Ovary (tissue), 9 donors: Measurements from ENCODE around the gene NFYC. TPM values are rescaled to one million over a fixed set of nuclear protein-coding genes. Genes with fewer than 3 reads are reported as not detected.

ENCODE experiments used
- DNase-seq, 5 donors: peaks; one replicate each; pipeline ENCODE4 v3.0.0-alpha.2; 2019 to 2020
- H3K27ac ChIP-seq, 2 donors: fragments of 200-600 bp; one replicate each; pipeline versions ENCODE4 v1.5.1 to v1.8.0; 2019 to 2022
- H3K27me3 ChIP-seq: fragments of 200-600 bp; one replicate; pipeline ENCODE4 v1.8.0; 2022
- H3K36me3 ChIP-seq: fragments of 200-600 bp; sonication (generic); one replicate; pipeline ENCODE4 v1.5.1; 2019
- H3K4me1 ChIP-seq: one replicate; pipeline ENCODE4 v1.8.1; 2013; ENCODE audit warnings: mild to moderate bottlenecking, moderate library complexity; ENCODE audit not compliant: insufficient read depth
- H3K4me3 ChIP-seq: fragments of 200-600 bp; sonication (generic); one replicate; pipeline ENCODE4 v1.5.1; 2017
- H3K9me3 ChIP-seq, 2 donors: fragments of 200-600 bp in 1 of 2; sonication (generic) in 1 of 2; one replicate each; pipeline versions ENCODE4 v1.5.1 to v1.8.1; 2013 to 2019; ENCODE audit warnings: mild to moderate bottlenecking in 1 of 2, moderate library complexity in 1 of 2
- EP300 ChIP-seq: sonication (generic); formaldehyde crosslinking; IDR thresholded peaks from one replicate; pipeline ENCODE4 v1.6.1; 2017; ENCODE audit warnings: antibody characterized with exemption
- POLR2A ChIP-seq: fragments of 450-650 bp; IDR thresholded peaks from one replicate; pipeline ENCODE4 v1.6.1; 2017; ENCODE audit warnings: antibody characterized with exemption, mild to moderate bottlenecking, moderate library complexity
- WGBS, 3 donors: extraction: QIAGEN DNeasy Blood & Tissue Kit in 1 of 3; methylation state at CpG; one replicate each; pipeline versions ENCODE4 v1.1.5 to v1.1.7; 2013 to 2017; 5-methylcytosine and 5-hydroxymethylcytosine counted together
- intact Hi-C, 4 donors: fragments of 100-400 bp; cut with DNase I; formaldehyde crosslinking; loops; one replicate each; pipeline versions ENCODE4 v1.11.0 to v1.15.1; 2022 to 2023
- polyA plus RNA-seq, 2 donors: library from polyadenylated mRNA; stranded (reverse); fragments of 200-250 nt in 1 of 2; fragments of 350-450 nt in 1 of 2; fragmentation: Illumina TruSeq in 1 of 2; extraction: RNeasy Lipid Tissue Mini Kit (QIAGEN cat#74804) in 1 of 2; gene quantifications; one replicate each; pipeline ENCODE4 v1.2.3, GENCODE V29; 2013 to 2014
- total RNA-seq, 7 donors: library from RNA; depleted of rRNA in 2 of 7; stranded (reverse); fragments of >200 nt in 2 of 7; fragmentation: NEBNext Ultra II Directional in 3 of 7; extraction: Animal tissue kit (Norgen Biotek cat#: 25700) in 3 of 7; gene quantifications; one replicate each; pipeline versions ENCODE4 v1.1.0 to v1.2.4, GENCODE V29; 2016 to 2023
- TF ChIP-seq, protein P1 (sequence below), 3 donors: fragments of 450-650 bp in 2 of 3; fragments of 200-600 bp in 1 of 3; IDR thresholded peaks; one replicate each; pipeline versions ENCODE4 v1.5.1 to v1.8.0; 2016 to 2022; ENCODE audit warnings: antibody characterized with exemption in 3 of 3, mild to moderate bottlenecking in 1 of 3
- donor health status: DM: no; HTN: no; CAD: no; lungs with moderate emphysema.
- donor health status: DM: no; HTN: no; CAD: no.
- donor health status: Bipolar disorder and iron deficiency.
- donor health status: DM: yes; HTN: yes; CAD: no.
- donor health status: DM: no; HTN: no; CAD: no.
- donor health status: DM: yes; HTN: yes; CAD: no.

Gene NFYC
- total and polyA plus RNA-seq, 9 donors: 28.8 to 90.9 (median 45.1) TPM

DNA sequence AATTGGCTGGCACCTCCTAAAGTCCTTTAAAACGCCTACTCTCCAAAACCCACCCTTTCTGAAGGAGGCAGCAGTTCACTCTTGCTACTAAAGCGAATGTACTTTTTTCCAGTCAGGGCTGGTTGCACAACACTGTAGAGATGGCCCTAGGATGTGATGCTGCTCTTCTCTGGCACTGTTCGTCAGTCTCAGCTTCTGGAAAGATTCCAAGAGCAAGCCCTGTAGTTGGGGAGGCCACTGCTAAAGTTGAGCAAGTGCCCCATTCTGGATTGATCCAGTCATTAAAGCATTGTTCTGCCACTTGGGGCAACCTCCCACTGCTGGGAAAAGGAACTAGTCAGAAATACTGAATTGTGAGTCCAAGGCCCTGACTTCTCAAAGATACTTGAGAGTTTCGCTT, 63.6 kb downstream of the NFYC start:
- intact Hi-C loops: no loop called here
- DNase-seq: no peak
- H3K4me1 ChIP-seq: no peaks in the 10 kb centered on the region
- H3K27ac ChIP-seq: no peak overlapping the region
- TF ChIP-seq POLR2A (no peak), EP300 (no peak)
- TF ChIP-seq, protein P1, sequence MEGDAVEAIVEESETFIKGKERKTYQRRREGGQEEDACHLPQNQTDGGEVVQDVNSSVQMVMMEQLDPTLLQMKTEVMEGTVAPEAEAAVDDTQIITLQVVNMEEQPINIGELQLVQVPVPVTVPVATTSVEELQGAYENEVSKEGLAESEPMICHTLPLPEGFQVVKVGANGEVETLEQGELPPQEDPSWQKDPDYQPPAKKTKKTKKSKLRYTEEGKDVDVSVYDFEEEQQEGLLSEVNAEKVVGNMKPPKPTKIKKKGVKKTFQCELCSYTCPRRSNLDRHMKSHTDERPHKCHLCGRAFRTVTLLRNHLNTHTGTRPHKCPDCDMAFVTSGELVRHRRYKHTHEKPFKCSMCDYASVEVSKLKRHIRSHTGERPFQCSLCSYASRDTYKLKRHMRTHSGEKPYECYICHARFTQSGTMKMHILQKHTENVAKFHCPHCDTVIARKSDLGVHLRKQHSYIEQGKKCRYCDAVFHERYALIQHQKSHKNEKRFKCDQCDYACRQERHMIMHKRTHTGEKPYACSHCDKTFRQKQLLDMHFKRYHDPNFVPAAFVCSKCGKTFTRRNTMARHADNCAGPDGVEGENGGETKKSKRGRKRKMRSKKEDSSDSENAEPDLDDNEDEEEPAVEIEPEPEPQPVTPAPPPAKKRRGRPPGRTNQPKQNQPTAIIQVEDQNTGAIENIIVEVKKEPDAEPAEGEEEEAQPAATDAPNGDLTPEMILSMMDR (IDR thresholded peaks at IDR 0.05): no peak
- no peaks in the 10 kb centered on the region for H3K36me3 ChIP-seq
- H3K27me3 ChIP-seq: no peaks in the 10 kb centered on the region
- H3K9me3 ChIP-seq: no peaks in the 10 kb centered on the region
- 79 to 90% (median 89%) methylated on average over 4 of the region's 4 CpGs for WGBS, 3 donors
- no peak overlapping the region for H3K4me3 ChIP-seq

DNA sequence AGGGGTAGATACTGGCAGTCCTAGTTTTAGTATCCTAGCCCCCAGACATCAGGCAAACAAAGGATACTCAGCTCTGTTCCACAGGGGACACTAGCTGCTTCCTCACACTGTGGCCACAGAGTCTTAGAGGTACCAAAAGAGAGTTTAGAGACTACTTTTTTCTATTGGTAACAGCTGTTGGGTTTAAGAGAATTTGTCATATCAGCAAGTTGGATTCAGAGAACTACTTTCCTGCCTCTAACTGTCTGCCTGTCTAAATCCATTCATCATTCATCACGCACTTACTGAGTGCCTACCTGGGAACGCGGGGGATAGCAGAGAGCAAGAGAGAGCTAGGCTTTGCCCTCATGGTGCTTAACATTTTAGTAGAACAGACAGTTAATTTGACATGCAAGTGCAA, 65.0 kb downstream of the NFYC start:
- Histone ChIP-seq H3K36me3 (no peaks in the 10 kb centered on the region), H3K9me3 (no peaks in the 10 kb centered on the region), H3K4me1 (no peaks in the 10 kb centered on the region), H3K4me3 (no peak overlapping the region), H3K27me3 (no peaks in the 10 kb centered on the region), H3K27ac (no peak overlapping the region)
- DNase-seq: no peak
- TF ChIP-seq, protein P1 (IDR thresholded peaks at IDR 0.05): no peak
- TF ChIP-seq EP300 (no peak), POLR2A (no peak)
- WGBS, 3 donors: 95 to 99% (median 97%) methylated on average over 3 of the region's 3 CpGs
- intact Hi-C loops: no loop called here

DNA sequence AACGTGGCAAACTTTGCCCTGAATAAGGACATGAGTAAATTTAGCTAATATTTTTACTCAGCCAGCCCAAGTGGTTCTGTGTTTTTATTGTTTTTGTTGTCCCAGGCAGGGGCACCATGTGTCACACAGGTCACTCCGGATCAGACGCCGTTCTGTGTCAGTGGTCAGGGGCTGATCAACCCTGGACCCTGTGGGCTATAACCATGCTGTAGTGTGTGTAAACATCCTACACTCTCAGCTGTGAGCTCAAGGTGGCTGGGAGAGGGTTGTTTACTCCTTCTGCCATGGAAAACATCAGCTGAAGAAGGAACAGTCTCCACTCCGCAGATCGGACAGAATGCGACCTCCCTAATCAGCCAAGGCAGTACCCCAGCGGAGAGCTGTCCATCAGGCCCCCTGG, 65.6 kb downstream of the NFYC start:
- 67 to 86% (median 76%) methylated on average over 8 of the region's 8 CpGs for WGBS, 3 donors
- Histone ChIP-seq H3K36me3 (no peaks in the 10 kb centered on the region), H3K4me1 (no peaks in the 10 kb centered on the region)

DNA sequence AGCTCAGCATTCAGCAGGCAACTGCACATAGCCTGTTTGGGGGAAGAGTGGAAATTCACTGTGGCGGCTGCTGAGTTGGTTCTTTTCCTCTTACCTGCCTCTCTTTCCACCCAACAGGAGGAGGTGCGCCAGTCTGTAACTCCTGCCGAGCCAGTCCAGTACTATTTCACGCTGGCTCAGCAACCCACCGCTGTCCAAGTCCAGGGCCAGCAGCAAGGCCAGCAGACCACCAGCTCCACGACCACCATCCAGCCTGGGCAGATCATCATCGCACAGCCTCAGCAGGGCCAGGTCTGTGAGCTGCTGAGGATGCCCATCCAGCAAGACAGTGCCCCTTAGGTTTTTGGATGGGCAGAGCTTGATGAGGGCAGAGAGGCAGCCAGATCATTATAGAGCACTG, 66.5 kb downstream of the NFYC start:
- no peaks in the 10 kb centered on the region for H3K36me3 ChIP-seq
- intact Hi-C loops: no loop called here
- no peaks in the 10 kb centered on the region for H3K9me3 ChIP-seq
- no peak for TF ChIP-seq POLR2A
- TF ChIP-seq, protein P1 (IDR thresholded peaks at IDR 0.05): no peak
- no peak for TF ChIP-seq EP300
- no peak for DNase-seq
- H3K27me3 ChIP-seq: no peaks in the 10 kb centered on the region
- WGBS, 3 donors: 93 to 97% (median 94%) methylated on average over 7 of the region's 7 CpGs
- H3K4me3 ChIP-seq: no peak overlapping the region
- no peaks in the 10 kb centered on the region for H3K4me1 ChIP-seq
- no peak overlapping the region for H3K27ac ChIP-seq

More for the DNA sequence above, 65.6 kb downstream of the NFYC start:
- H3K27ac ChIP-seq: no peak overlapping the region
- H3K4me3 ChIP-seq: no peak overlapping the region
- TF ChIP-seq, protein P1 (IDR thresholded peaks at IDR 0.05): no peak
- no peak for TF ChIP-seq EP300
- TF ChIP-seq POLR2A: no peak
- intact Hi-C loops: no loop called here
- DNase-seq: no peak
- H3K27me3 ChIP-seq: no peaks in the 10 kb centered on the region
- no peaks in the 10 kb centered on the region for H3K9me3 ChIP-seq
